DND-41 (cell line): Measurements from ENCODE around the gene VPS13A.

Source experiments
- ATAC-seq: fragments of 200-7000 bp; cut with Tn5 transposase; 3 replicates; pipeline ENCODE4 v1.9.1; 2021; ENCODE audit warnings: low read depth; ENCODE audit not compliant: insufficient read depth
- DNase-seq: peaks from one replicate; pipeline ENCODE4 v3.0.0-alpha.2; 2020
- H2AFZ ChIP-seq: 2 replicates; pipeline ENCODE4 v1.6.0; 2012; ENCODE audit warnings: low read depth, low read length
- H3K27ac ChIP-seq: 2 replicates; pipeline ENCODE4 v1.5.1; 2012; ENCODE audit warnings: low read length, inconsistent platforms
- H3K27me3 ChIP-seq: fragments of 200-600 bp; sonication (generic); 2 replicates; pipeline ENCODE4 v1.6.0; 2012; ENCODE audit warnings: low read length, mild to moderate bottlenecking, inconsistent platforms; ENCODE audit not compliant: insufficient read depth, poor library complexity
- H3K36me3 ChIP-seq: 2 replicates; pipeline ENCODE4 v1.5.1; 2012; ENCODE audit warnings: low read length, inconsistent platforms; ENCODE audit not compliant: insufficient read depth
- H3K4me1 ChIP-seq: 2 replicates; pipeline ENCODE4 v1.5.1; 2012; ENCODE audit warnings: mild to moderate bottlenecking, low read length; ENCODE audit not compliant: insufficient read depth
- H3K4me2 ChIP-seq: 2 replicates; pipeline ENCODE4 v1.6.0; 2012; ENCODE audit warnings: mild to moderate bottlenecking, moderate library complexity, low read length, inconsistent platforms; ENCODE audit not compliant: insufficient read depth
- H3K4me3 ChIP-seq, 2 experiments: fragments of 200-600 bp in 1 of 2; shearing (Covaris generic) in 1 of 2; 2 replicates each; pipeline ENCODE4 v1.5.1; 2012 to 2016; ENCODE audit warnings: inconsistent platforms in 2 of 2, low read length in 2 of 2, mild to moderate bottlenecking in 2 of 2, low read depth in 1 of 2, moderate library complexity in 1 of 2
- H3K79me2 ChIP-seq: 2 replicates; pipeline ENCODE4 v1.6.0; 2012; ENCODE audit warnings: low read length, inconsistent platforms; ENCODE audit not compliant: insufficient read depth
- H3K9ac ChIP-seq: 2 replicates; pipeline ENCODE4 v1.6.0; 2012; ENCODE audit warnings: low read depth, mild to moderate bottlenecking, inconsistent platforms, low read length, moderate library complexity
- H3K9me3 ChIP-seq: 2 replicates; pipeline ENCODE4 v1.5.1; 2012; ENCODE audit warnings: low read length, moderate library complexity, mild to moderate bottlenecking, inconsistent platforms; ENCODE audit not compliant: insufficient read depth, severe bottlenecking
- H4K20me1 ChIP-seq: 2 replicates; pipeline ENCODE4 v1.6.0; 2012; ENCODE audit warnings: low read length; ENCODE audit not compliant: insufficient read depth
- CTCF ChIP-seq: IDR thresholded peaks from 2 replicates; pipeline ENCODE4 v1.5.1; 2012; ENCODE audit warnings: borderline replicate concordance, low read length, moderate library complexity, mild to moderate bottlenecking; ENCODE audit not compliant: poor library complexity, severe bottlenecking; ENCODE audit errors: extremely low read depth
- EZH2 ChIP-seq: IDR thresholded peaks from 3 replicates; pipeline ENCODE4 v1.6.1; 2012; ENCODE audit warnings: borderline replicate concordance, low read depth, mild to moderate bottlenecking, moderate library complexity, low read length, inconsistent platforms; ENCODE audit not compliant: severe bottlenecking

Gene VPS13A

GRCh38 chr9:77293949-77294348 is 116.6 kb downstream of the VPS13A start:
- H2AFZ ChIP-seq: no peak overlapping the region
- no peaks in the 10 kb centered on the region for H3K4me1 ChIP-seq
- no peaks in the 10 kb centered on the region for H4K20me1 ChIP-seq
- H3K9ac ChIP-seq: no peak overlapping the region
- H3K79me2 ChIP-seq: no peaks in the 10 kb centered on the region
- H3K27ac ChIP-seq: no peak overlapping the region
- H3K36me3 ChIP-seq: peaks cover 12% of the 10 kb centered on the region; the same call in 1 of the 2 replicates
- TF ChIP-seq CTCF: no peak
- TF ChIP-seq EZH2: no peak
- H3K4me2 ChIP-seq: no peak overlapping the region
- H3K4me3 ChIP-seq: no peak overlapping the region
- ATAC-seq (no peak), DNase-seq (no peak)
- no peaks in the 10 kb centered on the region for H3K9me3 ChIP-seq
- no peaks in the 10 kb centered on the region for H3K27me3 ChIP-seq

GRCh38 chr9:77304543-77304942 is 127.2 kb downstream of the VPS13A start:
- Histone ChIP-seq H3K9ac (no peak overlapping the region), H3K4me2 (no peak overlapping the region), H3K27me3 (no peaks in the 10 kb centered on the region), H3K79me2 (no peaks in the 10 kb centered on the region), H3K27ac (no peak overlapping the region), H3K9me3 (no peaks in the 10 kb centered on the region), H3K4me3 (no peak overlapping the region), H2AFZ (no peak overlapping the region), H3K4me1 (no peaks in the 10 kb centered on the region), H4K20me1 (no peaks in the 10 kb centered on the region), H3K36me3 (peaks cover 8% of the 10 kb centered on the region; the same call in 1 of the 2 replicates)
- no peak for TF ChIP-seq EZH2
- TF ChIP-seq CTCF: no peak
- DNase-seq: no peak
- no peak for ATAC-seq

- H3K36me3 ChIP-seq: peaks cover 9% of the 10 kb centered on the region; the same call in 1 of the 2 replicates
- no peaks in the 10 kb centered on the region for H3K9me3 ChIP-seq
- no peak overlapping the region for H3K4me2 ChIP-seq
- ATAC-seq (no peak), DNase-seq (no peak)
- no peaks in the 10 kb centered on the region for H3K4me1 ChIP-seq
- H3K27ac ChIP-seq: no peak overlapping the region
- TF ChIP-seq CTCF: no peak
- TF ChIP-seq EZH2: no peak
- H4K20me1 ChIP-seq: no peaks in the 10 kb centered on the region
- H3K27me3 ChIP-seq: no peaks in the 10 kb centered on the region
- no peaks in the 10 kb centered on the region for H3K79me2 ChIP-seq
- no peak overlapping the region for H3K9ac ChIP-seq
- H3K4me3 ChIP-seq: no peak overlapping the region
- H2AFZ ChIP-seq: no peak overlapping the region
Measured at GRCh38 chr9:77305622-77306400, 128.5 kb downstream of the VPS13A start.
